ENCODE measurements around the gene SPATS1.
"Not testable (repeated sequence)": the region's sequence is repeated elsewhere in the genome, so short reads cannot be mapped to it uniquely, and the experiment has no call there.

SPATS1 gene

GRCh38 chr6:44349904-44350649 lies 7.6 kb downstream of the SPATS1 start:
- H3K9me3 Mint-ChIP-seq (ENCODE audit: low read depth) = no peaks in the 10 kb centered on the region
- H3K36me3 Mint-ChIP-seq = no peaks in the 10 kb centered on the region
- H3K27me3 Mint-ChIP-seq = no peaks in the 10 kb centered on the region
- H3K27ac Mint-ChIP-seq = no peak overlapping the region
- H3K4me3 Mint-ChIP-seq = no peak overlapping the region
- H3K4me1 Mint-ChIP-seq (ENCODE audit: low read depth) = no peaks in the 10 kb centered on the region

- not testable (repeated sequence) for H3K4me1 Mint-ChIP-seq (ENCODE audit: low read depth); H3K27me3 Mint-ChIP-seq; H3K4me3 Mint-ChIP-seq; H3K9me3 Mint-ChIP-seq (ENCODE audit: low read depth); H3K27ac Mint-ChIP-seq; H3K36me3 Mint-ChIP-seq
Observed at GRCh38 chr6:44350650-44350994, 8.2 kb downstream of the SPATS1 start.

GRCh38 chr6:44352259-44352658 lies 9.8 kb downstream of the SPATS1 start:
- no peak overlapping the region for H3K4me3 Mint-ChIP-seq
- no peaks in the 10 kb centered on the region for H3K9me3 Mint-ChIP-seq (ENCODE audit: low read depth)
- no peak overlapping the region for H3K27ac Mint-ChIP-seq
- no peaks in the 10 kb centered on the region for H3K36me3 Mint-ChIP-seq
- H3K4me1 Mint-ChIP-seq (ENCODE audit: low read depth) = no peaks in the 10 kb centered on the region
- H3K27me3 Mint-ChIP-seq = peaks cover 3% of the 10 kb centered on the region

- Mint-ChIP-seq H3K4me1 (ENCODE audit: low read depth) (no peaks in the 10 kb centered on the region), H3K27ac (no peak overlapping the region), H3K4me3 (no peak overlapping the region), H3K36me3 (no peaks in the 10 kb centered on the region), H3K27me3 (peaks cover 3% of the 10 kb centered on the region), H3K9me3 (ENCODE audit: low read depth) (no peaks in the 10 kb centered on the region)
Observed at GRCh38 chr6:44353336-44353735, 10.9 kb downstream of the SPATS1 start.

GRCh38 chr6:44355640-44356039 lies 13.2 kb downstream of the SPATS1 start:
- H3K4me1 Mint-ChIP-seq (ENCODE audit: low read depth) = no peaks in the 10 kb centered on the region

GRCh38 chr6:44356487-44356886 lies 14.0 kb downstream of the SPATS1 start:
- no peak overlapping the region for H3K27ac Mint-ChIP-seq
- no peak overlapping the region for H3K4me3 Mint-ChIP-seq
- no peaks in the 10 kb centered on the region for H3K9me3 Mint-ChIP-seq (ENCODE audit: low read depth)
- no peaks in the 10 kb centered on the region for H3K4me1 Mint-ChIP-seq (ENCODE audit: low read depth)
- H3K36me3 Mint-ChIP-seq = no peaks in the 10 kb centered on the region
- H3K27me3 Mint-ChIP-seq = peaks cover 3% of the 10 kb centered on the region

More at GRCh38 chr6:44355640-44356039, 13.2 kb downstream of the SPATS1 start:
- H3K27ac Mint-ChIP-seq = no peak overlapping the region
- no peaks in the 10 kb centered on the region for H3K36me3 Mint-ChIP-seq
- H3K27me3 Mint-ChIP-seq = peaks cover 3% of the 10 kb centered on the region
- no peaks in the 10 kb centered on the region for H3K9me3 Mint-ChIP-seq (ENCODE audit: low read depth)
- no peak overlapping the region for H3K4me3 Mint-ChIP-seq

GRCh38 chr6:44359973-44360372 lies 17.5 kb downstream of the SPATS1 start:
- Mint-ChIP-seq H3K4me1 (ENCODE audit: low read depth) (no peaks in the 10 kb centered on the region), H3K36me3 (no peaks in the 10 kb centered on the region), H3K27me3 (peaks cover 3% of the 10 kb centered on the region), H3K27ac (no peak overlapping the region), H3K9me3 (ENCODE audit: low read depth) (no peaks in the 10 kb centered on the region), H3K4me3 (no peak overlapping the region)

- no peaks in the 10 kb centered on the region for H3K27me3 Mint-ChIP-seq
- no peaks in the 10 kb centered on the region for H3K36me3 Mint-ChIP-seq
- H3K9me3 Mint-ChIP-seq (ENCODE audit: low read depth) = no peaks in the 10 kb centered on the region
- no peaks in the 10 kb centered on the region for H3K4me1 Mint-ChIP-seq (ENCODE audit: low read depth)
- H3K4me3 Mint-ChIP-seq = no peak overlapping the region
- H3K27ac Mint-ChIP-seq = no peak overlapping the region
Observed at GRCh38 chr6:44361947-44362346, 19.5 kb downstream of the SPATS1 start.

- no peaks in the 10 kb centered on the region for H3K36me3 Mint-ChIP-seq
- no peaks in the 10 kb centered on the region for H3K27me3 Mint-ChIP-seq
- H3K4me1 Mint-ChIP-seq (ENCODE audit: low read depth) = no peaks in the 10 kb centered on the region
- no peaks in the 10 kb centered on the region for H3K9me3 Mint-ChIP-seq (ENCODE audit: low read depth)
- H3K4me3 Mint-ChIP-seq = no peak overlapping the region
- H3K27ac Mint-ChIP-seq = no peak overlapping the region
Observed at GRCh38 chr6:44363377-44363926, 21.0 kb downstream of the SPATS1 start.

- no peak overlapping the region for H3K4me3 Mint-ChIP-seq
- H3K9me3 Mint-ChIP-seq (ENCODE audit: low read depth) = no peaks in the 10 kb centered on the region
- H3K27me3 Mint-ChIP-seq = peaks cover 1% of the 10 kb centered on the region
- no peaks in the 10 kb centered on the region for H3K36me3 Mint-ChIP-seq
- no peak overlapping the region for H3K27ac Mint-ChIP-seq
- H3K4me1 Mint-ChIP-seq (ENCODE audit: low read depth) = no peaks in the 10 kb centered on the region
Observed at GRCh38 chr6:44366781-44367180, 24.3 kb downstream of the SPATS1 start.

GRCh38 chr6:44367681-44368080 lies 25.2 kb downstream of the SPATS1 start:
- no peak overlapping the region for H3K27ac Mint-ChIP-seq
- H3K27me3 Mint-ChIP-seq = peaks cover 1% of the 10 kb centered on the region
- no peaks in the 10 kb centered on the region for H3K36me3 Mint-ChIP-seq
- H3K4me1 Mint-ChIP-seq (ENCODE audit: low read depth) = no peaks in the 10 kb centered on the region
- no peak overlapping the region for H3K4me3 Mint-ChIP-seq
- no peaks in the 10 kb centered on the region for H3K9me3 Mint-ChIP-seq (ENCODE audit: low read depth)

GRCh38 chr6:44373051-44373450 lies 30.6 kb downstream of the SPATS1 start:
- H3K9me3 Mint-ChIP-seq (ENCODE audit: low read depth) = no peaks in the 10 kb centered on the region

GRCh38 chr6:44373787-44374186 lies 31.3 kb downstream of the SPATS1 start:
- Mint-ChIP-seq H3K4me3 (no peak overlapping the region), H3K27me3 (no peaks in the 10 kb centered on the region), H3K4me1 (ENCODE audit: low read depth) (no peaks in the 10 kb centered on the region), H3K9me3 (ENCODE audit: low read depth) (no peaks in the 10 kb centered on the region), H3K36me3 (no peaks in the 10 kb centered on the region), H3K27ac (no peak overlapping the region)

More at GRCh38 chr6:44373051-44373450, 30.6 kb downstream of the SPATS1 start:
- Mint-ChIP-seq H3K4me3 (no peak overlapping the region), H3K27ac (no peak overlapping the region), H3K36me3 (no peaks in the 10 kb centered on the region), H3K4me1 (ENCODE audit: low read depth) (no peaks in the 10 kb centered on the region), H3K27me3 (peaks cover 1% of the 10 kb centered on the region)

GRCh38 chr6:44375071-44375470 lies 32.6 kb downstream of the SPATS1 start:
- Mint-ChIP-seq H3K27ac (no peak overlapping the region), H3K27me3 (no peaks in the 10 kb centered on the region), H3K36me3 (no peaks in the 10 kb centered on the region), H3K9me3 (ENCODE audit: low read depth) (no peaks in the 10 kb centered on the region), H3K4me1 (ENCODE audit: low read depth) (no peaks in the 10 kb centered on the region), H3K4me3 (no peak overlapping the region)

GRCh38 chr6:44377484-44377883 lies 35.0 kb downstream of the SPATS1 start:
- H3K27me3 Mint-ChIP-seq = no peaks in the 10 kb centered on the region
- H3K27ac Mint-ChIP-seq = no peak overlapping the region
- no peaks in the 10 kb centered on the region for H3K36me3 Mint-ChIP-seq
- no peaks in the 10 kb centered on the region for H3K4me1 Mint-ChIP-seq (ENCODE audit: low read depth)
- no peak overlapping the region for H3K4me3 Mint-ChIP-seq
- H3K9me3 Mint-ChIP-seq (ENCODE audit: low read depth) = no peaks in the 10 kb centered on the region

- no peak overlapping the region for H3K4me3 Mint-ChIP-seq
- H3K4me1 Mint-ChIP-seq (ENCODE audit: low read depth) = no peaks in the 10 kb centered on the region
- H3K27me3 Mint-ChIP-seq = no peaks in the 10 kb centered on the region
- no peaks in the 10 kb centered on the region for H3K36me3 Mint-ChIP-seq
- no peak overlapping the region for H3K27ac Mint-ChIP-seq
- no peaks in the 10 kb centered on the region for H3K9me3 Mint-ChIP-seq (ENCODE audit: low read depth)
Observed at GRCh38 chr6:44377971-44378370, 35.5 kb downstream of the SPATS1 start.

Measured in activated naive CD8-positive, alpha-beta T cell (primary cell).